GM19043 (cell line): ENCODE data around the gene TBX5.

Experiments
- ATAC-seq: cut with Tn5 transposase; IDR thresholded peaks from one replicate; pipeline ENCODE4 v1.9.1; 2021; ENCODE audit warnings: low read depth; ENCODE audit not compliant: unreplicated experiment

TBX5 gene

GRCh38 chr12:114405519-114406271 is at the start of gene TBX5:
Gene TBX5 (minus strand): TSS chr12:114406144. CDS start chr12:114403898, 2,246 bp downstream.
- ATAC-seq, result no peak

DNA sequence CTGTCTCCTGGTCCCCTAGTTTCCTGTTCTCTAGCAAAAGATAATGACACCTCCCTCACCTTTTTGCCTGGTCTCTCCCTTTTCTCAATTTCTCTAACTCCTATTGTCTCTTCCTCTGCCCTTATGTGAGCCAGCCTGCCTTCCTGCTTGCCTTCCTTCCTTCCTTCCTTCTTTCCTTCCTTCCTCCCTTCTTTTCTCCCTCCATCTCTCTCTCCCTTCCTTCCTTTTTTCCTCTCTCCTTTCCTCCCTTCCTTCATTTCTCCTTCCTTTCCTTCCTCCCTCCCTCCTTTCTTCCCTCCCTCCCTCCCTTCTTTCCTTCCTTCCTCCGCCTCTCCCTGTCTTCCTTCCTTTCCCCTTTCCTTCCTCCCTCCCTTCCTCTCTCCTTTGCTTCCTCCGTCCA is 45.7 kb upstream of the TBX5 start:
- ATAC-seq, result no peak

GRCh38 chr12:114450515-114451300 is 44.8 kb upstream of the TBX5 start:
- no peak for ATAC-seq

- no peak for ATAC-seq
These were observed 44.1 kb upstream of the TBX5 start for GRCh38 chr12:114450019-114450418.

- ATAC-seq, result no peak
These were observed 42.6 kb upstream of the TBX5 start for GRCh38 chr12:114448618-114448933.

DNA sequence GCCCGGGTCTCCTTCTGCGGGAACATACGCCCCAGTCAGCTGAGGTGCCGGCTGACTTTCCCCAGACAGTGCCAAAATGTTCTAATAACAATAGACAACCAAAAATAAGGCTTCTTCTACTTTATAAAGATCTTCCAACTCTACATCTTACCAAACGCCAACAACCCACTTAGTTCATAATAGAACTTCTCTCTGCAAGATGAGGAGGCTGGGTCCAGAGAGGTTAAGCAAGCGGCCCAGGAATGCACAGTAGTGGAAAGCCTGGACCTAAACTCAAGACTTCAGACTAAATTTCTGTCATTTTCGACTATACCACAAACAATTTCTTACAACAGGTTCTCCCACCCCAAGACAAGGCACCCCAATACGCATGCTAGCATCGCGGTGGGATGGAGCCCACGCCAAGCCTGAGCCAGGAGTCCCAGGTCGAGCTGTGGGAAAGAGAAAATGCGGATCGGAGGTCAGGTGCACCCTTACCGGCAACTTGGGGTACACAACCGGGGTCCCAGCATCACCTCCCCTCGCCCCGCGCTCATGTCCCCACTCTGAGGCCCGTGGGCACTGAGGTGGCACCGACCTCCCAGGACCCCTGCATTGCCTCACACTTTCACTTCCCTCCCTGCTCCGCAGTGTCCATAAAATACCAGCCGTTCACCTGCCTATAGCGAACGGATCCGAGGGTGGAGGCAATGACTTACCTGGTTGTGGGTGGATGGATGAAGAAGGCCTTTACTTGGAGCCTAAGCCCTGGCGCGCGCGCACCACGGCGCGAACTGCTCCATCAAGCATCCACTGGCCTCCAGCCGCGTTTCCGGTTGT is 42.1 kb upstream of the TBX5 start:
- no peak for ATAC-seq

GRCh38 chr12:114447274-114447716 is 41.4 kb upstream of the TBX5 start:
- ATAC-seq, result no peak

DNA sequence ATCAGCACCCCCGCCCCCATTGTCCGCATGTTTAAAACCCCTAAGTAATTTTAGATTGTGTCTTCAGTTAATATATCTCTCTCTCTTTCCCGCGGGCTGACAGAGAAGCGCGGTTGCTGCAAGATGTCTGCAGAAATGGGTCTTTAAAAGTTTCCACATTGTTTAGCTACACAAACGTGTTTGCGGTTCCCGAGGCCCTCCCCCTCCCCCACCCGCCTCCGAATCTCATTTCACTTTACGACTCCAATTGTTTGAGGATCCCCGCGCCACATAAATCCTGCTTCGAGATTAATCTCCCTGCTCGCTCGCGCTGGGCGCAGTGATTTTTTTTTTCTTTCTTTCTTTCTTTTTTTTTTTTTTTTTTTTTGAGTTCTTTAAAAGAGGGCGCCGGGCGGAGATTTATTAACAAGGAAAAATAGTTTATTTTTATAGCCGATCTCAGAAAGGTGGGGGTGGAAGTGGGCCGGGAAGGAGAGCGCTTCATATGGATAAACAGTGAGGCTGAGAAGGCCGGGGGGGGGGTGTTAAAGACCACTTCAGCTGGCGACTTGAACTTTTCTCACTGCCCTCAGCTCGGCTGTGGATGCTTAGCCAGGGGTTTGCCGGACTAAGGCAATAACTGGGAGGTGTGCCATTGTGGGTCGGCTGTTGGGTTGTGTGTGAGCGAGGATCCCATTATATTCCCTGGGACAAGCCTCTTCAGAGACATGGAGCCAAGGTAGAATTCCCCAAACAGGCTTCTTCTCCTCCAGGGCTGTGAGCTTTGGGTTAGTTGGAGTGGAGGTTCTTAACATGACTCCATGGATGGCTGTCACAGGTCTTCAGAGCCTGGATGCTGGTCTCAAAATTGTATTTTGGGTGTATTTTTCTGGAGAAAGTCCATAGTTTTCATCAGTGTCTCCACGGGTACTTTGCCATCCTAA is 39.7 kb upstream of the TBX5 start:
- ATAC-seq, result no peak

GRCh38 chr12:114444422-114445279 is 38.7 kb upstream of the TBX5 start:
- ATAC-seq, result no peak

- ATAC-seq, result no peak
These were observed 37.9 kb upstream of the TBX5 start for GRCh38 chr12:114443607-114444421.

GRCh38 chr12:114442578-114442977 is 36.6 kb upstream of the TBX5 start:
- ATAC-seq, result no peak

- no peak for ATAC-seq
These were observed 35.6 kb upstream of the TBX5 start for GRCh38 chr12:114441545-114441944.

DNA sequence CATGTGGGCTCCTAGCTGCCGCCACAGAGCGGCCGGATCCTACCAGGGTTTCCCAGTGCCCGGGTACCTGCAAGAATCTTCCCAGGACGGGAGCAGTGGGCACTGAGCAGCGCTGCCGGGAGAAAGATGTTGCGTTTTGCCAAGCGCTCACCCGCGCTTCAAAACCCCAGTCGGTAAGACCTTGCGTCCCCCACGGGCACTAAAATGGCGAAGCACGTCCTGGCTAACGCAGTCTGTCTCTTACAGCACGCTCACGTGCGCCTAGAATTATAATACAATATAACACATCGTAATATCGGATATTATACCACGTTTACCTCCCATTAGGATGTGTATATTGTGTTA is 35.1 kb upstream of the TBX5 start:
- ATAC-seq, result no peak

DNA sequence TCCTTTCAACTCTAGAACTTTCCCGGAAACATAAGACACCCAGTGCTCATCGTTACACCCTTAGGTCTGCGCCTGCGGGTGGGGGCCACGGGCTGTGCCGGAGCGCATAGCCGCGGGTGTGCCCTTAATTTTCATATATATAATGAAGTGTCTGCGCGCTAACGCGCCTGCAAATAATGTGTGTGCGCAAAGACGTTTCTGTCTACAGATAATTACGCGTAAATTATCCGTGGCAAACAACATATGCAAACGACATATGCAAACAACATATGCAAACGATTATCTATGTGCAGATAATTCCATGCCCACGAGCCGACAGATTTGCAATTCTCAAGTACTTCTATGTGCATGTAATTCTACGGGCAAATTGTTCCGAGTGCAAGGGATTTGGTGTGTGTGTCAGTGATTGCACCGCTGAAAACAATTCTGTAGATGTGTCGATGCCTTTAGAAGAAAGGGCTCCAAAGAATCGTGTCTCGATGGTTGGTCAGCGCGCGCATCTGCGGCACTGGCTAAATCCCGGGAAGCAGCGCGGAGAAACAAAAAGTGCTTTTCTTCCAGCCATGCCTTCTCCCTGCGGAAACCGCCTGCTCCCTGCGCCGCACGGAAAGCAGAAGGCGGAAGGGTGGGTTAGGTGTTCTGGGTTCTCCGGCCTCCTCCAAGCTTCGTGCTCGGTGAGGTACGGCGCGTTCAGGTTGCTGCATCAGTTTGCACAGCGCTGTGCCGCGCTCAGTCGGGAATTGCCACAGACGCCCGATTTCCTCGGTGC is 34.5 kb upstream of the TBX5 start:
- ATAC-seq, result no peak

- no peak for ATAC-seq
These were observed 33.9 kb upstream of the TBX5 start for GRCh38 chr12:114439817-114440216.

DNA sequence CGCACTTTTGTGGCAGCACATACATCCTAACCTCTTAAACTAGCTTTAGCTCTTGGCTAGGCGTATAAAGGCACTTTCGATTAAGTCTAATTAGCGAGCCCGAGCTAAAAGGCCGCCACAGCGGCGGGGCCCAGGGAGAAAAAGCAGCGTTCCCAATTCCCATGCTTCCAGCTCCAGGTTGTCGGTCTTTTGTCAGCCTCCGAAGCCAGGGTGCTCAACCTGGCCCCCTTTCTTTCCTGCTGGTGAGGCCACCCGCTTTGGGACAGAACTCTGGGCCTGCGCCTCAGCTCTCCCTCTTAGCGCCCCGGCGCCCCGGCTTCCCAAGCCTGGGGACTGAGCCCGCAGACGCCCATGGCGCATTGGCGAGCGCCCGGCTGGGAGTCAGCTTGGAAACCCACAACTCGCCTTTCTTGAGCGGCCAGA is 33.3 kb upstream of the TBX5 start:
- ATAC-seq, result no peak

- no peak for ATAC-seq
These were observed 32.8 kb upstream of the TBX5 start for GRCh38 chr12:114438635-114439256.
